HG03159 (cell line): ENCODE data around the gene STK32C.

Experiments used
- ATAC-seq: cut with Tn5 transposase; IDR thresholded peaks from one replicate; pipeline ENCODE4 v1.9.1; 2021; ENCODE audit warnings: mild to moderate bottlenecking, moderate library complexity; ENCODE audit not compliant: unreplicated experiment

The STK32C gene

GRCh38 chr10:132236161-132236560 lies 71.6 kb downstream of the STK32C start:
- no peak for ATAC-seq

GRCh38 chr10:132234860-132235259 lies 72.9 kb downstream of the STK32C start:
- ATAC-seq: no peak

- no peak for ATAC-seq
Measured at GRCh38 chr10:132233501-132234085, 74.2 kb downstream of the STK32C start.

GRCh38 chr10:132232981-132233380 lies 74.8 kb downstream of the STK32C start:
- no peak for ATAC-seq

- no peak for ATAC-seq
Measured at GRCh38 chr10:132232023-132232951, 75.5 kb downstream of the STK32C start.

GRCh38 chr10:132231656-132232022 lies 76.1 kb downstream of the STK32C start:
- no peak for ATAC-seq

- no peak for ATAC-seq
Measured at GRCh38 chr10:132230557-132231210, 77.1 kb downstream of the STK32C start.

GRCh38 chr10:132229834-132230556 lies 77.8 kb downstream of the STK32C start:
- ATAC-seq: peak; percentile 57

GRCh38 chr10:132229096-132229495 lies 78.7 kb downstream of the STK32C start:
- ATAC-seq: no peak

- ATAC-seq: no peak
Measured at GRCh38 chr10:132228616-132229015, 79.1 kb downstream of the STK32C start.

GRCh38 chr10:132227851-132228390 lies 79.8 kb downstream of the STK32C start:
- no peak for ATAC-seq

- no peak for ATAC-seq
Measured at GRCh38 chr10:132226586-132227405, 81.0 kb downstream of the STK32C start.

GRCh38 chr10:132225849-132226205 lies 81.9 kb downstream of the STK32C start:
- ATAC-seq: no peak

GRCh38 chr10:132225073-132225848 lies 82.5 kb downstream of the STK32C start:
- no peak for ATAC-seq

- ATAC-seq: no peak
Measured at GRCh38 chr10:132224343-132225072, 83.2 kb downstream of the STK32C start.

GRCh38 chr10:132223611-132224342 lies 84.0 kb downstream of the STK32C start:
- ATAC-seq: no peak

- ATAC-seq: peak; percentile 96
Measured at GRCh38 chr10:132223156-132223590, 84.6 kb downstream of the STK32C start.

GRCh38 chr10:132222726-132223125 lies 85.0 kb downstream of the STK32C start:
- ATAC-seq: no peak
